ENCODE measurements around the gene PLEKHH2. TPM values are rescaled to one million over a fixed set of nuclear protein-coding genes. Genes with fewer than 3 reads are reported as not detected.
"Not testable (repeated sequence)": the region's sequence is repeated elsewhere in the genome, so short reads cannot be mapped to it uniquely, and the experiment has no call there.

PLEKHH2 gene
- total RNA-seq, 1 donor from 2014 or later = 39.3 TPM

DNA sequence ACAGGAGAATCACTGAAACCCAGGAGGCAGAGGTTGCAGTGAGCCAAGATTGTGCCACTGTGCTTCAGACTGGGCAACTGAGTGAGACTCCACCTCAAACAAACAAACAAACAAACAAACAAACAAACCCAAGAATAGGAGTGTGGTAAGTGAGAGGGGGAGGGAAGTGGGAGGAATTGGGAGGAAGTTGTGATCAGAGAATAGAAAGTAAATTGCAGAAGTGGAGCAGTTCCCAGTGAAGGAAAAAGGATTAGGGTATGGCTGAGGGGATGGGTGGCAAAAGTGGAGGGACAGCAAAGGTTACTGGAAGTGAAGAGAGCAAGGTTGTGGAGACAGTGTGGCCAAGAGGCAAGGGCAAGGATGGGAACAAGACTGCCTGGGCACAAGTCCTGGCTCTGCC lies 80.3 kb downstream of the PLEKHH2 start:
- DNase-seq = no peak

DNA sequence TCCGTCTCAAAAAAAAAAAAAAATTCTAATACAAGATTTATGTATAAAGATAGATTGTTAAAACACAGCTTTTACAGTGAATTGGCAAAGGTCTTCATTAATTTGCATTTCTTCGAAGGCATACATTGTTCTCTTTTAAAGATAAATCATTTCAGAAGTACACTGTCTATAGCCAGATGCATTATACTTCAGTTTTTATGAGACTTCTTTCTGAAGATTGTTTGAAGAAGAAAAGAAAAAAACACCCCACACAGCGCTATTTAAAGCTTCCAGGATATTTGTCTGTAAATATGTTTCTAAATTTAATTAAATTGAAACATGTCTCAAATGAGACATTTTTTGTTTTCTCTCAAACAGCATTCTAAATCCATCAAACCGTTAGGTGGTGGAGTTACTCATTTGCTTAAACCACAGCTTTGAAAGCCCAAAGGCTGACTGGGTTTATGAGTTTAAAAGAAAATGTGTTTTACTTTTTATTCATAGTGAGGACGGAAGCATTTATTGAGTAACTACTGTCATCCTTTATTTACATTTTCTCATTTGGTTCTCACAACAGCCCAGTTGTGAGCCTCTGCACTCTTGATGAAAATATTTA lies 81.6 kb downstream of the PLEKHH2 start:
- DNase-seq = no peak

DNA sequence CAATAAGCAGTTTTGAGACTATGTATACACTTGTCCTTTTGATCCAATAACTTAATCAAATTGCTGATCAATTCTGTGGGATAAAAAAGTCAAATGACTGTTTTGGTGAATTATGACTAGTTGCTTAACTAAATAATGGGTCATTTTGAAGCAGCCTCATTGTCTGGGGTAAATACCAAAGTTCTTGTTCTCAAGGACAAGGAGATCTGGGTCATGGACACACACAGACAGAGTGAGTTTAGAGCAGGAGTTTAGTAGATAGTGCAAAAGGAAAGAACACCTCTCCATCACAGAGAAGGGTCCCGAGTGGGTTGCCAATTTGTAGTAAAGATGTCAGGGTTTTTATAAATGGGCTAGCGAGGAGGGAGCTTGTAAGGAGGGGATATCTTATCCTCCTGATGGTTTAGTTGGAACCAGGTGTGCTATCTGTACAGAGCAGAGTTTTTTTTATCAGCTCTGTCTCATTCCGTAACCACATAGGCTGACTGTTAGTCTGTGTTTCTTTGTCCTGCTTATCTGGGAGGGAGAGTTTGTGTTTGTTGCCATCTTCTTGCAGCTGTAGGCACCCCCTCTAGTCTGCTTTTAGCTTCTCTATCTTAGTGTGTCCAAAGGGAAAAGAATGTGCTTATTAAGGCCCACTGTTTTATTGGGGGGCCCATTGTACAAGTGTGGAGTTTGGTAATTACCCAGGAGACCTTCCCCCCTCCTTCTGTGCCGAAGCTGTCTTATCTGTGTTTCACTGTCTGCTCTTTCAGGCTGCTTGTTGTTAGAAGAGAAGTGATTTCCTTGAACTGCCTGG lies 87.9 kb downstream of the PLEKHH2 start:
- DNase-seq = no peak

DNA sequence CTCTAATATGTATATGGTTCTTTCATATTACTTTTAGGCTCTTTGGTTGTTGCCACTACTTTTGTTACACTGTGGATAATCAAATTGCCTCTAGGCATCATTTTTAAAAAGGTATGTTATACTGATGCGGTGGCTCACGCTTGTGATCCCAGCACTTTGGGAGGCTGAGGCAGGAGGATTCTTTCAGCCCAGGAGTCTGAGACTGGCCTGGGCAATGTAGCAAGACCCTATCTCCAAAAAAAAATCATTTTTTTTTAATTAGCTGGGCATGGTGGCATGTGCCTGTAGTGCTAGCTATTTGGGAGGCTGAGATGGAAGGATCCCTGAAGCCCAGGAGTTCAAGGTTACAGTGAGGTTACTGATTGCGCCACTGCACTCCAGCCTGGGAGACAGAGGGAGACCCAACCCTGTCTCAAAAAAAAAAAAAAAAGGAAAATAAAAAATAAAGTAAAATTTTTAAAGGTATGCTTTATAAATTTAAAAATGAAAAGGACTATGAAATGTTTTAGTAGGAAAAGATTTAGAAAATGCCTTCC lies 88.7 kb downstream of the PLEKHH2 start:
- no peak for DNase-seq

DNA sequence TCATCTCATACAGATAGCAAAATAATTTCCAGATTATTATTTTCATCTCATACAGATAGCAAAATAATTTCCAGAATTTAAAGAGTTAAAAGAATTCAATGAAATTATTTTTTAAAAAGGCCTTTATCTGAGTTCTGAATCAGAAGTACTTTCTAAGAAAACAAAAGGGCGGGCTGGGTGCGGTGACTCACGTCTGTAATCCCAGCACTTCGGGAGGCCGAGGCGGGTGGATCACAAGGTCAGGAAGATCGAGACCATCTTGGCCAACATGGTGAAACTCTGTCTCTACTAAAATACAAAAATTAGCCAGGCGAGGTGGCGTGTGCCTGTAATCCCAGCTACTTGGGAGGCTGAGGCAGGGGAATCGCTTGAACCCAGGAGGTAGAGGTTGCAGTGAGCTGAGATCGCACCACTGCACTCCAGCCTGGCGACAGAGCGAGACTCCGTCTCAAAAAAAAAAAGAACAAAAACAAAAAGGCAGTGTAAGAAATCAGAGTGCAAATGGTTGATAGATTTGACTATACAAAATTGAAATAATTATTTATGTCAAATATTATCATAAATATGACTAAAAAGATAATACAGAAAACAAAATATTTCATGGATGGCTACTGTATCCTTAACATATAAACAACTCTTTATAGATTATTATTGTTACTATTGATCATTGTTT lies 90.0 kb downstream of the PLEKHH2 start:
- DNase-seq = not testable (repeated sequence)

DNA sequence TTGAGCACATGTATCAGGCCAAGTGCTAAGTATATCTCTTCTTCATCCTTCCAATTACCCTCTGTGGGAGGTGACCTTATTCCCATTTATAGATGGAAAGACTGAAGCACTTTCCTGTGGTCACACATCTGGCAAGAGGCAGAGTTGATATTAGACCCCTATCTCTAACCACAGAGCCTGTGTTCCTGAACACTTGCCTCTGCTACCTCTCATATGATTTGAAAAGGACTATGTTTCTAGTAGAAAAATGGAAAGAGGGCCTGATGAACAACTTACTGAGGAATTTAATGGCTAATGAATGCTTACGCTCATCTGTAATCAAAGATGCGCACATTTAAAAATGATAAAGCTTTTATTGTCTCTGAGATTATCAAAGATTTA lies 90.6 kb downstream of the PLEKHH2 start:
- DNase-seq = no peak

DNA sequence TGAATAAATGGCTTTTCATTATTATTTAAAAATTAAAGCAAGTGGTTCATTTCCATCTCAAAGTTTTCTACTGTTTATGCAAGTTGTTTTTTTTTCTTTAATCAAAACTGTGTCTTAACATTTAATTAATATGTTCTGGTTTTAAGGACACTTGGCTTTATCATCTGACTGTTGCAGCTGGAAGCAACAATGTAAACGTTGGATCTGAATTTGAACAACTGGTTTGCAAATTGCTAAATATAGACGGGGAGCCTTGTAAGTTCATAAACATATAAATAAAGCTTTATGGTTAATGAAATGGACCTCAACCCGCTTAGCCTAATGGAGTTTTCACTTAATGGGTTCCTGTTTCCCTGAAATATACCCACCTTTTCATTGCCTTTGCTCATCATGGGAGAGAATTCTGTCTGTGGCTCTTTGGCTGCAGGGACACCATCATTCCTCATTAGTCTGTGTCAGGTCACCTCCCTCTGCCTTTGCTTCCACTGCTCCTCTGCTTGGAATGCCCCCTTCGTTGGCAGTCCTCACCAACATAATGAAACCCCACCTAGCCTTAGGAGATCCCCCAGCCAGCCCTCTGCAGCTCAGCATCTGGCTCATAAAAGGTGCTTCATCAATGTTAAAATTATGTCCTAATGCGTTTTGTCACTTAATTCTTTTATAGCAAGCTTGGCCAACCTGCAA lies 92.6 kb downstream of the PLEKHH2 start:
- no peak for DNase-seq

DNA sequence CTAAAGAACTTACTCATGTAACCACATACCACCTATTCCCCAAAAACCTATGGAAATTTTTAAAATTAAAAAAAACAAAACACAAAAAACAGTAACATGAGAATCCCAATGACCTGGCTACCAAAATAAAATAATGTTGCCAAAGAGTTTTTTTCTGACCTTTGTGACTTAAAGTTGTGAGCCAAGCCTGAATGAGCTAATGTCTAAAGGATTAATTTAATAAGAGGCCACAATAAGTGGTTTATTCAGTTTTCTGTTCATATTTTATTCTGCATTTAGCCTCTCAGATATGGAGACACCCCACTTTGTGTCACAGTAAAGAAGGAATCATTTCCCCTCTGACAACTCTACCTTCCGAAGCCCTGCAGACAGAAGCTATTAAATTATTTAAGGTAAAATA lies 94.2 kb downstream of the PLEKHH2 start:
- no peak for DNase-seq

DNA sequence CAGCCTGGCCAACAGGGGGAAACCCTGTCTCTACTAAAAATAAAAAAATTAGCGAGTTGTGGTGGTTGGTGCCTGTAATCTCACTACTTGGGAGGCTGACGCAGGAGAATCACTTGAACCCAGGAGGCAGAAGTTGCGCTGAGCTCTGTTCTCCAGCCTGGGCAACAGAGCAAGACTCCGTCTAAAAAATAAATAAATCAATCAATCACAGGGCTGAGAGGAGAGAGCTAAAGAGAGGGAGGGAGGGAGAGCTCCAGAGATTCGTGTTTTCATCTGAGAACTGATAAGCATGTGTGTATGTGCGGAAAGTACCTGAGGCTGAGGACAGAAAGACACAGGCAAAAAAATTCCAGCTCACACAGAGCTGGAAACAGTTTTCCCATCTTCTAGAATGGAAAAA lies 99.6 kb downstream of the PLEKHH2 start:
- DNase-seq = no peak

DNA sequence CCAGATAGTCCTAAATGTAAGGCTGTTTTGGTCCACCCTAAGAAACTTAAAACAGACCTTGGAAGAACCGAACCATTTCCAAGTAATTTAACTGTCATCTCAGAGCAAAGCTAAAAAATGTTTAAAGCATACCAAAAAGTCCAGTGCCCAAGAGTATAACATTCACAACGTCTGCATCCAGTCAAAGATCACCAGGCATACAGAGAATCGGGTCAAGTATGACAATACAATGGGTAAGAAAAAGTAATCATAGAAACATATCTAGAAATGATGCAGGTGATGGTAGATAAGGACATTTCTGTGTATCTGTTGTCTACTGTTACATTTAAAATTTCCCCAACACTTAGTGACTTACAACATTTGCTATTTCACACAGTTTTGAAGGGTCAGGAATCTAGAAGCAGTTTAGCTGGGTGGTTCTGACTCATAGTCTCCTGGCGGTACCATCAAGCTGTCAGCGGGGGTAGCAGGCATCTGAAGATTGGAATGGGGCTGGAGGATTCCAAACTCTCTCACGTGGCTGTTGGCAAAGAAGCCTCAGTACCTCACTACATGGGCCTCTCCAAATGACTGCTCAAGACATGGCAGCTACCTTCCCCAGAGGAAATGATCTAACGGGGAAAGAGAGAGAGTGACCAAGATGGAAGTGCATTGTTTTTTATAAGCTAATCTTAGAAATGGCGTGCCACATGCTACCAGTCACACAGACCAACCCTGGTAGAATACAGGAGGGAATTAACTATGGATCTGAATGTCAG lies 100.2 kb downstream of the PLEKHH2 start:
- no peak for DNase-seq

DNA sequence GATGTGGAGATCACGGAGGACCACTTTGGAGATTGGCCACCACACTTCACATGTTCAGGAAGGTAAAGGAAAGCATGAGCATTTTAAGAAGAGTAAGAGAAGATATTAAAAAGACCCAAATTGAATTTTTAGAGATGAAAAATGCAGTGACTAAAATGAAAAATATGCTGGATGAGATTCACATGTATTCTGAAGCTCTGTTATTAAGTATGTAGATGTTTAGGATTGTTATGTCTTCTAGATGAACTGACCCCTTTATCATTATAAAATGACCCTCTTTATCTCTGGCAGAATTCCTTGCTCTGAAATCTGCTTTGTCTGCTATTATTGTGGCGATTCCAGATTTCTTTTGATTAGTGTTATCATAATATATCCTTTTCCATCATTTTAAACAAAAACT lies 100.8 kb downstream of the PLEKHH2 start:
- no peak for DNase-seq

DNA sequence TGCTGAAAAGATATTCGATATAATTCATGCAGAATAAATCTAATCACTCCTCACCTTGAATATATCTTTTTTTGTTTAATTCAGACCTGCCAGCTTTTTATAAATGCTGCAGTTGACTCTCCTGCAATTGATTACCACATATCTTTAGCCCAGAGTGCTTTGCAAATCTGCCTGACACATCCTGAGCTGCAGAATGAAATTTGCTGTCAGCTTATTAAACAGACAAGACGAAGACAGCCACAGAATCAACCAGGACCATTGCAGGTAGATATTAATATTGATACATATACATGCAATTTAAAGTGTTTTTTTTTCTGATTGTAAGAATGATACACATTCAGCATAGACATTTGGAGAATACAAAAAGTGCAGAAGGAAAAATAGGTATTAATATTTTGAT lies 101.2 kb downstream of the PLEKHH2 start:
- no peak for DNase-seq

DNA sequence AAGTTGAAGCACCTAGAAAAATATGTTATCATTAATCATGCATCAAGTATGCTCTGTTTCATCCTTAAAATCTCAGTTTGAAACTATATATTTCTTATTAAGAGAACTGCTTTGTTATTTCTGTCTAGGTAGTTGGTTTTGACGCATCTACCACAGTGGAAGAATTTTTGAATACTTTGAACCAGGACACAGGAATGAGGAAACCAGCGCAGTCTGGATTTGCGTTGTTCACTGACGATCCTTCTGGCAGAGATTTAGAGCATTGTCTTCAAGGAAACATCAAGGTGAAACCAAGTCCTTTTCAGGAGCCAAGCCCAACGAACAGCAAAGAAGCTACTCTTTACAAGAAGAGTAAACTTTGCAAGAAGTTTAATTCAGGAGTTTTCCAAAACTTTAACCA lies 106.6 kb downstream of the PLEKHH2 start:
- DNase-seq = no peak

DNA sequence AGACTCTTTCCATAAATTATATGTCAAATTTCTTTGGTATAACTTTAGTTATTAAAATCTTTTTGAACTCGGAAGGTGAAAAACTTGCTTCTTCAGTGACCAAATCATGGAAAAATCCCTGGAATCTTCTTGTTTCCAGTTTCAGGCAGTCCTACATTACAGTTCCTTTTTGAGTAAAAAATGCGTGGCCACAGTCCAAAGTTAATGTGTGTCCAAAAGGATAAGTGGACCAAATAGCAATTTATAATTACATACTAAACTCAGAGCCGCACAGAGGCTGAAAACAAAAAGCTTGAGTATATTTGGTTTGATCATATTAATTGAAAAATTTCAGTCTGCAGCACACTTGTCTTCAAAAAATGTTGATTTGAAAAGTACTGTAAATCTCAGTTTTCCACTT lies 108.4 kb downstream of the PLEKHH2 start:
- no peak for DNase-seq

DNA sequence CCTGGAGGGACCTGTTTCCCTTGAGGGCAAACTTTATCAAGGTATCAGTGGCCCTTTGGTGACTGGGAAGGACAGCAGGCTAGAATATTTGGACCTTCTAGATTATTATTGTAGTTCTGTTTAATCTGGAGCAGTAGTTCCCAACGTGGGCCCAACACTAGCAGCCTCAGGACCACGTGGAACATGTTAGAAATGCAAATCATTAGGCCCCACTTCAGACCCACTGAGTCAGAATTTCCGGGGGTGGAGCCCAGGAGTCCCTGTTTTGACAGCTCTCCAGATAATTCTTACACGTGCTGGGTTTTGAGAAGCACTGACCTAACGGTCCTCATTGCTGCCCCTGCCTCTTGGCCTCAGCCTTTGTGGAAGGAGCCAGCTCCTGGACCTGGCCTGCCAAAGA lies 111.3 kb downstream of the PLEKHH2 start:
- no peak for DNase-seq

DNA sequence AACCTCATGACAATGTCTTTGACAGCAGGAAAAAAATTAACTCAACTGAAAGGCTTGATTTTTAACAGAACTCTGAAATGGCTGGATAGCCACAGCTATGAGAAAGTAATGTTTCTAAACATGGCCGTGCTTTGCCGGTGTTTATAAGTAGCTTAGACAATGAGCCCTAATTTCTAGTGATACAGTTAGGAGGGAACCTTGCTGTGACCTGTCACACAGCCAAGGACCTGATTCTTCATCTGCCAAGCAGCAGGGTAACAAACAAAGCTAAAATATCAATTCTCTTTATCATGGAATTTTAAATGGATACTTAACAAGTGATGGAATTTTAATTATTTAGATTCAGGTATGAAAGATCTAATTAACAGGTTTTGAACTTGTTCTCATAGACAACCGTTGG lies 112.5 kb downstream of the PLEKHH2 start:
- no peak for DNase-seq

DNA sequence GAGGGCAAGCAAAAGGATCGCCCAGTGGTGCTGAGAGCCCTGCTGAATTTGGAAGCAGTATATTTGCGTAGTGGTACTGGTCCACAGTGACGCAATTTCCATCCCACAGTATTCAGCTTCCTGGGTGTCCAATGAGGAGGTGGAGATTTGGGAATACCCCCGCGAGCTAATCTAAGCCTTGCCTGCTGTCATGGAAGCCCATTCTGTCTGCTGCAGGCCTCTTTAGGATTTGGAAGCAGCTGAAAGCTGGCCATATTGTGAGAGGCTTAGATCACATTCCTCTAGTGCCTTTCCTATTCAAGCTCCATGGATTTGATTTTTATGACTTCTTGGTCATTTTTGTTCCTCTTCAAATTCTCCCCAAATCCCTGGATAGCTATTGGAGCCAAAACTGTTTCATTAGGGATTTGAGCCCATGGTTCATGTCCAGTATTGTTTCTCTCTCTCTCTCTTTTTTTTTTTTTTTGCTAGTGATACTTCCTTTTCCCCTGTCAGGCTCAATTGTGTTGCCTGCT lies 114.5 kb downstream of the PLEKHH2 start:
- DNase-seq = no peak

DNA sequence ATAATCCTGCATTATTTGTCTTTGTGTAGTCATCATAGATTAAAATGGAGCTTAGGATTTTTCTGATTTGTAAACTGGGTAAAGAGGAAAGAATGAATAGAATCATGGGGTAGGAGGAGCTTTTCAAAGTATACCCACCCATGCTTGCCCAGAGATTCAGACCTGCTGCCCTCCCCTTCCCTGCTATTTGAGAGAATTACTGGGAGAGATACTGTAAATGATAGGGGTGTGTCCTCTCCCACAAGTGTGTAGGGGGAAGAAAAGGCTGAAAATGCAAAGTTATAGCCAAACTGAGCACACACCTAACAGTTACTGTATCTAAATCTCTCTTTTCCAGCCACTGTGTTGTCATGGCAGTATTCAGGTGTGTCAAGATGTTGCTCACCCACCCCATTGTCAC lies 115.2 kb downstream of the PLEKHH2 start:
- no peak for DNase-seq

DNA sequence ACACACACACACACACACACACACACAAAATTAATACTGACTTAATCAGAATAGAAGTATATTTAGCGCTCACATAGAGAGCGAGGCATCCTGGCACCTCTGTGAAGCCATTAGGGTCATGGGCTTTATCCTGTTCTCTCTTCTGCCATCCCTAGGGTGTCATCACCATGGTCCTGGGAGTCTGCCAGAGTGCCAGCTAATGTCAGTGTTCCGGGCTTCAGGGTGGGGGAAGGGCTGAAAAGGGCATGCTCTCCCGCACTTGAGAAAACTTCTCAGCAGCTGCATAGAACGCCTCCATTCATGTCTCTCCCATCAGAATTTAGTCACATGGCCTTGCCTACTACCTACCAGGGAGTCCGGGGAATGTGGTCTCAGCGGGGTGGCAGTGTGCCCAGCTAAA lies 117.1 kb downstream of the PLEKHH2 start:
- DNase-seq = no peak

DNA sequence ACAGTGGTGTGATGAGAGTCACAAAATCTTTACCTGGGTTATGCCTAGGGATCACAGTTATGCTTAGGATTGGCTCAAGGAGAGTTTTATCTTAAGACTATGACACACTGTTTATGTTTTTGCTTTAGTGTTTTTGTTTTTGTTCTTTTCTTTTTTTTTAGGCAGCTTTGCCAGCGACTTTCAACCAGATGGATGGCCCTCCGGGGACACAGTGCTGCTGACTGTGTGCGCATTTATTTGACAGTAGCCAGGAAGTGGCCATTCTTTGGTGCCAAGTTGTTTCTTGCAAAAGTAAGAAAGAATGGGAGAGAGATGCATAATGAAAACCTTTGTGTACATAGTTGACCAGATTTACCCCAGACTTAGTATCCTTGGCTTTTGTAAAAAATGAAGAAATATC lies 121.7 kb downstream of the PLEKHH2 start:
- no peak for DNase-seq

DNA sequence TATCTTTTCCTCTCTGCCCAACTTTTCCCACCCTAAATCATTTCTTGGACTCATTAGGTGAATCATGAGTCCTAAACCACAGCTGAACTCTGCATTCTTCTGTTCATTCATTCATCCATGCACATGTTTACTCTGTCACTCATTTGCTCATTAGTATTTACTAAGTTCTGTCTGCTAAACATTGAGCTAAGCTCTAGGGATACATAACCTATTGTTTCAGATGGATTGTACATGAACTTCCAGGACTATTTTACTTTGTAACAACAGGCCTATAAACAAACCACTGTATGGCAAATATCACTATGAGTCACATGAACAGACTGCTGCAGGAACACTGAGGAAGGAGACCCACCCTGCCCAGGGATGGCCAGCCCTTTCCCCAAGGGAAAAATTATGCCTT lies 122.1 kb downstream of the PLEKHH2 start:
- DNase-seq = peak; percentile 16

DNA sequence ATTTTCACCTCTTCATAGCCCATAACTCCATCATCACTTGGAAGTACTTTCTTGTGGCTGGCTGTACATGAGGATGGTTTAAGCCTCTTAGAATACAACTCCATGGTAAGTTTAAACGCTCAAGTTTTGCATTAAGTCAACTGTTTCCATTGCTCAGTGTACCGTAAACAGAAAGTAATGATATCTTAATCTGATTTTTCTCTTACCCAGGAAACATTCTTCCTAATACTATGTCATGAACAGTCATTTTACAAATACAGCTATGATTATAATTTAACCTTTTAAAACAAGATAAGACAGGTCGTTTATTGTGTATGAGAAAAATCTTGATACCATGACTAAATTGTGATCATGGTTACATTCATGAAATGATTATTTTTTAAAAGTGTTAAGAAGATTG lies 125.2 kb downstream of the PLEKHH2 start:
- DNase-seq = no peak
